Astrocyte (in vitro differentiated cells and primary cell): Measurements from ENCODE around the gene PPM1G.

Experiments
- EZH2 ChIP-seq: IDR thresholded peaks from 2 replicates; pipeline ENCODE4 v1.6.1; 2012; ENCODE audit warnings: mild to moderate bottlenecking, low read length, inconsistent platforms; ENCODE audit not compliant: insufficient read depth
- TF ChIP-seq, protein P1 (sequence below): IDR thresholded peaks from 2 replicates; pipeline ENCODE4 v1.5.1; 2011; ENCODE audit warnings: low read depth, mild to moderate bottlenecking, inconsistent platforms, low read length, moderate library complexity; ENCODE audit not compliant: insufficient read depth

DNA sequence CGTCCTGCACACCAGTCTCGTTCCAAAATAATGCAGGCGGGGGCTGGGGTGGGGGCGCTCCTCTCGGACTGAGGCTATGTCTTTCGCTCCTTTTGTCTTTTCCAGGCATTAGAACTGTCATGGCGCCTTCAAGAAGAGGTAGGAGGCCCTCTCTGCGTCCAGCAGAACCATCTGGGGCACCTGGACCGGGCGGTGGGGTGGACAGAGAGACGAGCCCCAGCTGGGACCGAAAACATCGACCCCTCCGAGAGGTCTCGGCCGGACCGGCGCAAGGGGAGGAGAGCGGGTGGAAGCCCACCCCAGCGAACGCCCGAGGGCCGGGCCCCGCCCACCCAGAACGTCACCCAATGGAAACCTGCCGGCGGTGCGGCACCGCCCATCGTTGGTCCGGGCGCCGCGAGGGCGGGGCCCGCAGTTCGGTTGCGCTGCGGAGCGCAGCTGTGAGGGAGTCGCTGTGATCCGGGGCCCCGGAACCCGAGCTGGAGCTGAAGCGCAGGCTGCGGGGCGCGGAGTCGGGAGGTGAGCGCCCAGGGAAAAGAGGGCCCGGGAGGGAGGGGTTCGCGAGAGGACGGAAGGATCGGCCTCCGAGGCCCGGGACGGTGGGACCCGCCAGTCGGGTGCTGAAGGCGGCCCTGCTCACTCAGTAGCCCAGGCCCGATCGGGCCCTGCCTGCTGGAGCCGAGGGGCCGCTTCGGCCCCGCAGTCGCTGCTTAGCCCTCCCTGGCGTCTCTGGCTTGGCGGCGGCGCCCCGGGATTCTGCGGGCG is 19.0 kb upstream of the PPM1G start, which contains the start of gene NRBP1:
- TF ChIP-seq, protein P1, sequence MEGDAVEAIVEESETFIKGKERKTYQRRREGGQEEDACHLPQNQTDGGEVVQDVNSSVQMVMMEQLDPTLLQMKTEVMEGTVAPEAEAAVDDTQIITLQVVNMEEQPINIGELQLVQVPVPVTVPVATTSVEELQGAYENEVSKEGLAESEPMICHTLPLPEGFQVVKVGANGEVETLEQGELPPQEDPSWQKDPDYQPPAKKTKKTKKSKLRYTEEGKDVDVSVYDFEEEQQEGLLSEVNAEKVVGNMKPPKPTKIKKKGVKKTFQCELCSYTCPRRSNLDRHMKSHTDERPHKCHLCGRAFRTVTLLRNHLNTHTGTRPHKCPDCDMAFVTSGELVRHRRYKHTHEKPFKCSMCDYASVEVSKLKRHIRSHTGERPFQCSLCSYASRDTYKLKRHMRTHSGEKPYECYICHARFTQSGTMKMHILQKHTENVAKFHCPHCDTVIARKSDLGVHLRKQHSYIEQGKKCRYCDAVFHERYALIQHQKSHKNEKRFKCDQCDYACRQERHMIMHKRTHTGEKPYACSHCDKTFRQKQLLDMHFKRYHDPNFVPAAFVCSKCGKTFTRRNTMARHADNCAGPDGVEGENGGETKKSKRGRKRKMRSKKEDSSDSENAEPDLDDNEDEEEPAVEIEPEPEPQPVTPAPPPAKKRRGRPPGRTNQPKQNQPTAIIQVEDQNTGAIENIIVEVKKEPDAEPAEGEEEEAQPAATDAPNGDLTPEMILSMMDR: no peak
- no peak for TF ChIP-seq EZH2
